Mesodermal cell (in vitro differentiated cells): ENCODE results near the gene MN1.

Experiments used
- H3K27ac ChIP-seq: 2 replicates; pipeline ENCODE4 v1.7.0; 2013; ENCODE audit warnings: mild to moderate bottlenecking, low read depth, low read length, moderate library complexity; ENCODE audit not compliant: severe bottlenecking
- H3K36me3 ChIP-seq: 2 replicates; pipeline ENCODE4 v1.7.1; 2013; ENCODE audit warnings: mild to moderate bottlenecking, low read length, moderate library complexity; ENCODE audit not compliant: control insufficient read depth, insufficient read depth
- H3K4me1 ChIP-seq: one replicate; pipeline ENCODE4 v1.7.1; 2013; ENCODE audit warnings: mild to moderate bottlenecking, low read length; ENCODE audit not compliant: insufficient read depth, control insufficient read depth, poor library complexity, severe bottlenecking
- H3K4me3 ChIP-seq: 2 replicates; pipeline ENCODE4 v1.7.0; 2013; ENCODE audit warnings: low read length, control low read depth, mild to moderate bottlenecking; ENCODE audit not compliant: insufficient read depth, poor library complexity, severe bottlenecking; ENCODE audit errors: extremely low read depth
- H3K9me3 ChIP-seq: 2 replicates; pipeline ENCODE4 v1.7.1; 2013; ENCODE audit warnings: mild to moderate bottlenecking, low read length, moderate library complexity; ENCODE audit not compliant: control insufficient read depth
- WGBS, 2 experiments: methylation state at CpG; one replicate each; pipeline ENCODE4 v1.1.5; 2013; ENCODE audit warnings: missing lambda C conversion rate in 2 of 2; ENCODE audit not compliant: insufficient coverage in 2 of 2; 5-methylcytosine and 5-hydroxymethylcytosine counted together

The MN1 gene

GRCh38 chr22:27755521-27756211 lies 45.9 kb downstream of the MN1 start:
- 90 to 92% methylated on average over 13 to 15 of the region's 19 CpGs for WGBS, 2 experiments
- Histone ChIP-seq H3K4me1 (peaks cover 6% of the 10 kb centered on the region), H3K9me3 (no peaks in the 10 kb centered on the region), H3K4me3 (no peak overlapping the region), H3K27ac (no peak overlapping the region), H3K36me3 (no peaks in the 10 kb centered on the region)

GRCh38 chr22:27754888-27755480 lies 46.6 kb downstream of the MN1 start:
- H3K9me3 ChIP-seq: no peaks in the 10 kb centered on the region
- no peak overlapping the region for H3K4me3 ChIP-seq
- 96 to 98% methylated on average over 5 to 8 of the region's 8 CpGs for WGBS, 2 experiments
- H3K36me3 ChIP-seq: no peaks in the 10 kb centered on the region
- H3K27ac ChIP-seq: no peak overlapping the region
- H3K4me1 ChIP-seq: peaks cover 12% of the 10 kb centered on the region

GRCh38 chr22:27754247-27754887 lies 47.2 kb downstream of the MN1 start:
- 97 to 98% methylated on average over 12 to 15 of the region's 19 CpGs for WGBS, 2 experiments
- H3K36me3 ChIP-seq: no peaks in the 10 kb centered on the region
- no peaks in the 10 kb centered on the region for H3K9me3 ChIP-seq
- H3K27ac ChIP-seq: no peak overlapping the region
- H3K4me1 ChIP-seq: peaks cover 17% of the 10 kb centered on the region
- no peak overlapping the region for H3K4me3 ChIP-seq

- 81 to 100% methylated on average over 2 to 3 of the region's 4 CpGs for WGBS, 2 experiments
- Histone ChIP-seq H3K4me1 (peaks cover 28% of the 10 kb centered on the region), H3K9me3 (no peaks in the 10 kb centered on the region), H3K36me3 (no peaks in the 10 kb centered on the region), H3K27ac (no peak overlapping the region), H3K4me3 (no peak overlapping the region)
Measured at GRCh38 chr22:27752771-27753170, 48.8 kb downstream of the MN1 start.

- no peak overlapping the region for H3K4me3 ChIP-seq
- H3K36me3 ChIP-seq: no peaks in the 10 kb centered on the region
- 93 to 95% methylated on average over 3 to 4 of the region's 5 CpGs for WGBS, 2 experiments
- H3K9me3 ChIP-seq: no peaks in the 10 kb centered on the region
- peaks cover 28% of the 10 kb centered on the region for H3K4me1 ChIP-seq
- no peak overlapping the region for H3K27ac ChIP-seq
Measured at GRCh38 chr22:27752141-27752540, 49.4 kb downstream of the MN1 start.

GRCh38 chr22:27751277-27752070 lies 50.1 kb downstream of the MN1 start:
- Histone ChIP-seq H3K27ac (no peak overlapping the region), H3K9me3 (no peaks in the 10 kb centered on the region), H3K4me1 (peaks cover 28% of the 10 kb centered on the region), H3K4me3 (no peak overlapping the region), H3K36me3 (no peaks in the 10 kb centered on the region)
- 63 to 83% methylated on average over 4 to 7 of the region's 9 CpGs for WGBS, 2 experiments

GRCh38 chr22:27750584-27751265 lies 50.8 kb downstream of the MN1 start:
- no peaks in the 10 kb centered on the region for H3K9me3 ChIP-seq
- WGBS, 2 experiments: 86 to 87% methylated on average over 11 of the region's 13 CpGs
- H3K4me3 ChIP-seq: no peak overlapping the region
- no peaks in the 10 kb centered on the region for H3K36me3 ChIP-seq
- H3K27ac ChIP-seq: no peak overlapping the region
- H3K4me1 ChIP-seq: peaks cover 28% of the 10 kb centered on the region

- Histone ChIP-seq H3K27ac (peak overlapping the region; percentile 54), H3K4me3 (no peak overlapping the region), H3K36me3 (no peaks in the 10 kb centered on the region), H3K4me1 (peaks cover 28% of the 10 kb centered on the region), H3K9me3 (no peaks in the 10 kb centered on the region)
- 36 to 45% methylated on average over 6 to 8 of the region's 11 CpGs for WGBS, 2 experiments
Measured at GRCh38 chr22:27749597-27750225, 51.8 kb downstream of the MN1 start.

- peaks cover 28% of the 10 kb centered on the region for H3K4me1 ChIP-seq
- H3K4me3 ChIP-seq: no peak overlapping the region
- H3K36me3 ChIP-seq: no peaks in the 10 kb centered on the region
- H3K9me3 ChIP-seq: no peaks in the 10 kb centered on the region
- WGBS, 2 experiments: 37 to 45% methylated on average over 9 to 10 of the region's 11 CpGs
- peak overlapping the region; percentile 19 for H3K27ac ChIP-seq
Measured at GRCh38 chr22:27748751-27749191, 52.8 kb downstream of the MN1 start.

- Histone ChIP-seq H3K36me3 (no peaks in the 10 kb centered on the region), H3K9me3 (no peaks in the 10 kb centered on the region), H3K27ac (no peak overlapping the region), H3K4me1 (peaks cover 28% of the 10 kb centered on the region), H3K4me3 (no peak overlapping the region)
- WGBS, 2 experiments: 57 to 66% methylated on average over 2 of the region's 4 CpGs
Measured at GRCh38 chr22:27748349-27748748, 53.2 kb downstream of the MN1 start.
